SHP77 treated with DMSO at 0.1 percent for 48 hours (cell line): Measurements from ENCODE around the gene PEX5L.

Experiments used
- DNase-seq: peaks from one replicate; lab custom pipeline; 2025; lab: John Stamatoyannopoulos, UW

PEX5L gene

GRCh38 chr3:179895330-179895729 is 141.4 kb downstream of the PEX5L start:
- no peak for DNase-seq

GRCh38 chr3:179887295-179887943 is 149.3 kb downstream of the PEX5L start:
- DNase-seq = no peak

GRCh38 chr3:179885950-179886349 is 150.8 kb downstream of the PEX5L start:
- no peak for DNase-seq

GRCh38 chr3:179884136-179884535 is 152.6 kb downstream of the PEX5L start:
- no peak for DNase-seq

- DNase-seq = no peak
Observed at GRCh38 chr3:179882292-179882691, 154.4 kb downstream of the PEX5L start.

GRCh38 chr3:179881791-179882190 is 154.9 kb downstream of the PEX5L start:
- DNase-seq = no peak

- DNase-seq = no peak
Observed at GRCh38 chr3:179880868-179881267, 155.9 kb downstream of the PEX5L start.

GRCh38 chr3:179876440-179876839 is 160.3 kb downstream of the PEX5L start:
- DNase-seq = no peak

- DNase-seq = no peak
Observed at GRCh38 chr3:179872842-179873241, 163.9 kb downstream of the PEX5L start.

- DNase-seq = no peak
Observed at GRCh38 chr3:179871782-179872181, 165.0 kb downstream of the PEX5L start.

- DNase-seq = no peak
Observed at GRCh38 chr3:179868715-179869114, 168.0 kb downstream of the PEX5L start.

- no peak for DNase-seq
Observed at GRCh38 chr3:179867961-179868360, 168.8 kb downstream of the PEX5L start.

- no peak for DNase-seq
Observed at GRCh38 chr3:179865861-179866505, 170.8 kb downstream of the PEX5L start.

- DNase-seq = no peak
Observed at GRCh38 chr3:179861953-179862352, 174.8 kb downstream of the PEX5L start.

- DNase-seq = no peak
Observed at GRCh38 chr3:179861292-179861691, 175.4 kb downstream of the PEX5L start.

- DNase-seq = no peak
Observed at GRCh38 chr3:179860275-179861107, 176.2 kb downstream of the PEX5L start.

- DNase-seq = no peak
Observed at GRCh38 chr3:179853176-179853575, 183.6 kb downstream of the PEX5L start.

GRCh38 chr3:179852142-179852905 is 184.4 kb downstream of the PEX5L start:
- DNase-seq = no peak

- DNase-seq = no peak
Observed at GRCh38 chr3:179848711-179849110, 188.0 kb downstream of the PEX5L start.

- DNase-seq = no peak
Observed at GRCh38 chr3:179842061-179842460, 194.7 kb downstream of the PEX5L start.

GRCh38 chr3:179840985-179841384 is 195.8 kb downstream of the PEX5L start:
- DNase-seq = no peak

- no peak for DNase-seq
Observed at GRCh38 chr3:179837374-179837773, 199.4 kb downstream of the PEX5L start.
